Retinal pigment epithelial cell (primary cell): ENCODE data around the gene QSOX1.

Experiments used
- DNase-seq: peaks from one replicate; pipeline ENCODE4 v3.0.0-alpha.2; 2010; ENCODE audit warnings: low read depth
- H3K4me3 ChIP-seq: 2 replicates; pipeline ENCODE4 v1.5.1; 2011; ENCODE audit warnings: mild to moderate bottlenecking, low read length, control low read depth, moderate library complexity
- TF ChIP-seq, protein P1 (sequence below): conservative IDR thresholded peaks from 2 replicates; pipeline ENCODE4 v1.5.1; 2011; ENCODE audit warnings: low read depth, low read length, control low read depth, inconsistent platforms

The QSOX1 gene

DNA sequence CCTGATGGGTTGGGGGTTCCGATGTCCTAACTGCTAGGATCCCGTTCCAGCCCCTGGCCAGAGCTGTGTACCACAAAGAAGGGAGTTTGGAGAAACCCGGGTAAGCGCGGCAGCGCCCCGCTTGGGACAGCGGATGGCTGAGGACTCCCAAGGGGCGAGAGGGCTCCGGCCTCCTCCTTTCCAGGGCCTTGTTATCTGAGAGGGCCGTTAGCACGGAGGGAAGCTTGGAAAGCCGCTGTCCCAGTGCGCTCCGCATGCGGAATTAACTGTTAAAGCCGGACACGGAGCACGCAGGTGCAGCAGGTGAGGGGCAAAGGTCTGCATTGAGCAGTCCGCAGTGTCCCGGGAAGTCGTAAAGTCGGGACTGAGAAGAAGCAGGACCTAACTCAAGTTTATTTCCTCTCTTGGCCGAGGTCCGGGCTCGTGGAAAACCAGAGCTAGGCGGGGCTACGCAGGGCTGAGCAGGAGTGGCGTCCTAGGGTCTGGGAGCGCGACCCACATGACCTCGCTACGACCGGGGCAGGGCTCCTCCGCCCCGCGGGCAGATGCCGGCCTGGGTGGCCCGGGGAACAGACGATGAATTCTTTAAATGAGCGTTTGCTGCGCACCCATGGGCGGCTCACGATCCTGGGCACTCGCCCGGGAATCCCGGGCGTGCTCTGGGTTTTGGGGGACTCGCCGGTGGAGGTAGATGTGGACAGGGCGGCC is 79.9 kb downstream of the QSOX1 start:
- DNase-seq = no peak
- TF ChIP-seq, protein P1, sequence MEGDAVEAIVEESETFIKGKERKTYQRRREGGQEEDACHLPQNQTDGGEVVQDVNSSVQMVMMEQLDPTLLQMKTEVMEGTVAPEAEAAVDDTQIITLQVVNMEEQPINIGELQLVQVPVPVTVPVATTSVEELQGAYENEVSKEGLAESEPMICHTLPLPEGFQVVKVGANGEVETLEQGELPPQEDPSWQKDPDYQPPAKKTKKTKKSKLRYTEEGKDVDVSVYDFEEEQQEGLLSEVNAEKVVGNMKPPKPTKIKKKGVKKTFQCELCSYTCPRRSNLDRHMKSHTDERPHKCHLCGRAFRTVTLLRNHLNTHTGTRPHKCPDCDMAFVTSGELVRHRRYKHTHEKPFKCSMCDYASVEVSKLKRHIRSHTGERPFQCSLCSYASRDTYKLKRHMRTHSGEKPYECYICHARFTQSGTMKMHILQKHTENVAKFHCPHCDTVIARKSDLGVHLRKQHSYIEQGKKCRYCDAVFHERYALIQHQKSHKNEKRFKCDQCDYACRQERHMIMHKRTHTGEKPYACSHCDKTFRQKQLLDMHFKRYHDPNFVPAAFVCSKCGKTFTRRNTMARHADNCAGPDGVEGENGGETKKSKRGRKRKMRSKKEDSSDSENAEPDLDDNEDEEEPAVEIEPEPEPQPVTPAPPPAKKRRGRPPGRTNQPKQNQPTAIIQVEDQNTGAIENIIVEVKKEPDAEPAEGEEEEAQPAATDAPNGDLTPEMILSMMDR = no peak
- H3K4me3 ChIP-seq = no peak overlapping the region

GRCh38 chr1:180235077-180235501 is 80.4 kb downstream of the QSOX1 start:
- no peak for DNase-seq
- no peak overlapping the region for H3K4me3 ChIP-seq
- TF ChIP-seq, protein P1 = no peak

DNA sequence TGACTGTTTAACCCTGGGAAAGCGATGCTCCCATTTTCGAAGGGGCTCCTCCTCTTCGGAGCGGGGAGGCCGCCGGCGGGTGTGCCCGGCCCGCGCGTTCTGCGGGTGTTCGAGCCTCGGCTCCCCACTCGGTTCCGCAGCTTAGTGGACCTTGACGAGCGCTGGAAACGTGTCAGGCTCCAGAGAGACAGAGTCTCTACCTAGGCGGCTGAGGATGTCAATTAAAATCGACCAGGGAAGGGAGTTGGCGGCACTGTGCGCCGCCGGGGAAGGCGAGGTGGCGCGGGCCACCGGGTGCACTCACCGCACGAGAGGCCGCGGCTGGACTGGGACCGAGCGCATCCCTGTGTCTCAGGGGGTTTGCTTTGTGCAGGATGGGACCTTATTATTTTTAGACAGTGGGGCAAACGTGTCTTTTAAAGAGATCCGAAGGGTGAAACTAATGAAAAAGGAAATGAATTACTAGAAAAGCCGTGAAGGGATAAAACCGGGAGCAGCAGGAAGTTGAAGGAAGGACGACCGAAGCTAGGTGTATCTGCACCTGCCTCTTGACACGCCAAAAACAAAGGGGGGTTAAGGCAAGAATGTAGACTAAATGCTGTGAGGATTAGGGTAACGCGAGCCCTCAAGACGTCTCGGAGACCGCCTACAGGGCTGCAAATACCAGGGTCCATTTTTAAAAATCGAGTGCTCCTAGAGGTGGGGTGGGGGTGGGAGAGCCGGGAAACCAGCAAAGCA is 81.0 kb downstream of the QSOX1 start:
- TF ChIP-seq, protein P1 = no peak
- no peak overlapping the region for H3K4me3 ChIP-seq
- no peak for DNase-seq

- H3K4me3 ChIP-seq = no peak overlapping the region
- TF ChIP-seq, protein P1 = no peak
- DNase-seq = no peak
These were observed 82.2 kb downstream of the QSOX1 start for GRCh38 chr1:180236698-180237509.

DNA sequence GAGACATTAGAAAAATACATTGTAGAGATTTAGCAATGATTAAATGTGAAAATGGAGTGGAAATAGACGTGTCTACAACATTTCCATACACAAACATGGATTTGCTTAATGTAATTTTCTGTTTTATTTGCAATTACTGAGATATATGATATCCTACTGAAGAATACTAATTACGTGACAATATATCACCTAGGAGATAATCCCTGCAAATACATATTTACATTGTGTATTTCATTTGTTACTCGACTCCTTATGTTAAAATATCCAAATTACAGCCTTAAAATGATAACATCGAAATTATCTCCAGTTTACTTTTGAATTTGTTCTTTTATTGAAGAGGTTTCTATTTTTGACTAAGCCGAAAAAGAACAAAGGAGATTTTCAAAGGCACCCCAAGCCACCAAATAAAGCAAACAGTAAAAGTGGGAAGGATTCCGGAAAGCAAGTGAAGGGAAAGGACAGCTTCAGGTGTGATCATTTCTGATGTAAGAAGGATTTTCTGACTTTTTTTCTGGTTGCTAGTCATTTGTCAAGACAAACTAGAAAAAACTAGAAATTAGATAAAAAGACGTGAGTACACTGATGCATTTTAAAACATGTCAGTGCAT is 83.3 kb downstream of the QSOX1 start:
- TF ChIP-seq, protein P1 = no peak
- DNase-seq = no peak
- H3K4me3 ChIP-seq = no peak overlapping the region

- DNase-seq = no peak
- H3K4me3 ChIP-seq = no peak overlapping the region
- TF ChIP-seq, protein P1 = no peak
These were observed 84.0 kb downstream of the QSOX1 start for GRCh38 chr1:180238675-180239074.
